GM23338 (cell line): ENCODE results near the gene SYT17. TPM values are rescaled to one million over a fixed set of nuclear protein-coding genes. Genes with fewer than 3 reads are reported as not detected.

Experiments
- ATAC-seq: fragments of 200-7000 bp; cut with Tn5 transposase; 3 replicates; pipeline ENCODE4 v1.9.1; 2020
- DNase-seq: peaks from one replicate; pipeline ENCODE4 v3.0.0-alpha.2; 2015; ENCODE audit warnings: low spot score
- H2AFZ ChIP-seq: fragments of 200-600 bp; sonication (generic); 2 replicates; pipeline ENCODE4 v1.8.0; 2016; ENCODE audit warnings: antibody characterized with exemption, mild to moderate bottlenecking, moderate library complexity
- H3F3A ChIP-seq: fragments of 200-600 bp; sonication (generic); replicated peaks from 2 replicates; pipeline ENCODE4 v1.8.0; 2017; ENCODE audit warnings: antibody characterized with exemption, mixed run types, low read depth
- H3K27ac ChIP-seq: fragments of 200-600 bp; sonication (generic); 2 replicates; pipeline ENCODE4 v1.6.1; 2016; ENCODE audit warnings: low read depth
- H3K27me3 ChIP-seq: fragments of 200-600 bp; sonication (generic); 2 replicates; pipeline ENCODE4 v1.8.0; 2016; ENCODE audit warnings: mild to moderate bottlenecking, mixed run types, moderate library complexity; ENCODE audit not compliant: insufficient read depth
- H3K36me3 ChIP-seq: fragments of 200-600 bp; sonication (generic); 2 replicates; pipeline ENCODE4 v1.8.0; 2016; ENCODE audit warnings: mild to moderate bottlenecking; ENCODE audit not compliant: insufficient read depth
- H3K4me1 ChIP-seq: fragments of 200-600 bp; sonication (generic); 2 replicates; pipeline ENCODE4 v1.8.0; 2016; ENCODE audit warnings: mild to moderate bottlenecking, moderate library complexity; ENCODE audit not compliant: insufficient read depth
- H3K4me2 ChIP-seq: fragments of 200-600 bp; sonication (generic); 2 replicates; pipeline ENCODE4 v1.7.1; 2017; ENCODE audit warnings: mixed run types
- H3K4me3 ChIP-seq: fragments of 200-600 bp; sonication (generic); 2 replicates; pipeline ENCODE4 v1.6.1; 2016; ENCODE audit warnings: mixed run types
- H3K79me2 ChIP-seq: fragments of 200-600 bp; sonication (generic); replicated peaks from 2 replicates; pipeline ENCODE4 v1.8.0; 2017; ENCODE audit warnings: mild to moderate bottlenecking; ENCODE audit not compliant: insufficient read depth
- H3K9me2 ChIP-seq: fragments of 200-600 bp; sonication (generic); 2 replicates; pipeline ENCODE4 v1.8.0; 2017; ENCODE audit not compliant: insufficient read depth
- H4K20me1 ChIP-seq: fragments of 200-600 bp; sonication (generic); replicated peaks from 2 replicates; pipeline ENCODE4 v1.8.0; 2017; ENCODE audit warnings: mild to moderate bottlenecking; ENCODE audit not compliant: insufficient read depth
- H3K27ac Mint-ChIP-seq: 2 replicates; pipeline ENCODE4 v1.8.0; 2020; ENCODE audit warnings: inconsistent platforms, mild to moderate bottlenecking, moderate library complexity, mixed read lengths
- H3K27me3 Mint-ChIP-seq: 3 replicates; pipeline ENCODE4 v1.8.0; 2022; ENCODE audit warnings: low read depth, mild to moderate bottlenecking, moderate library complexity, mixed read lengths, inconsistent platforms; ENCODE audit not compliant: insufficient read depth, poor library complexity
- H3K36me3 Mint-ChIP-seq: 3 replicates; pipeline ENCODE4 v1.8.0; 2021; ENCODE audit warnings: low read depth, mild to moderate bottlenecking, inconsistent platforms, moderate library complexity, mixed read lengths
- H3K4me1 Mint-ChIP-seq: 3 replicates; pipeline ENCODE4 v1.8.0; 2020; ENCODE audit warnings: mild to moderate bottlenecking, inconsistent platforms, mixed read lengths
- H3K4me3 Mint-ChIP-seq: 3 replicates; pipeline ENCODE4 v1.8.0; 2021; ENCODE audit warnings: moderate library complexity, mild to moderate bottlenecking, inconsistent platforms, mixed read lengths
- H3K9me3 Mint-ChIP-seq: 3 replicates; pipeline ENCODE4 v1.8.0; 2020; ENCODE audit warnings: moderate library complexity, mild to moderate bottlenecking, inconsistent platforms, mixed read lengths
- CREB1 ChIP-seq: fragments of 250-450 bp; sonication (Bioruptor Pico); IDR thresholded peaks from 2 replicates; pipeline ENCODE4 v1.5.0; 2020; ENCODE audit warnings: low read depth, mild to moderate bottlenecking, moderate library complexity
- CTCF ChIP-seq, 2 experiments: fragments of 200-600 bp in 1 of 2; sonication (generic) in 1 of 2; conservative IDR thresholded peaks; 2 replicates each; pipeline versions ENCODE4 v1.5.1 to v1.6.1; 2016 to 2017; ENCODE audit warnings: antibody characterized with exemption in 2 of 2, low read depth in 2 of 2, mild to moderate bottlenecking in 2 of 2, moderate library complexity in 1 of 2
- EZH2phosphoT487 ChIP-seq: fragments of 200-600 bp; sonication (generic); IDR thresholded peaks from one replicate; pipeline ENCODE4 v1.8.1; 2018; ENCODE audit warnings: antibody characterized with exemption; ENCODE audit not compliant: unreplicated experiment
- JUNB ChIP-seq: IDR thresholded peaks from one replicate; pipeline ENCODE4 v1.6.1; 2016; ENCODE audit warnings: antibody characterized with exemption; ENCODE audit not compliant: unreplicated experiment
- NANOG ChIP-seq: IDR thresholded peaks from 2 replicates; pipeline ENCODE4 v1.6.1; 2016; ENCODE audit warnings: antibody characterized with exemption, borderline replicate concordance
- POLR2AphosphoS5 ChIP-seq: IDR thresholded peaks from 2 replicates; pipeline ENCODE4 v1.6.1; 2016; ENCODE audit warnings: antibody characterized with exemption, low read depth
- REST ChIP-seq: IDR thresholded peaks from one replicate; pipeline ENCODE4 v1.6.1; 2018; ENCODE audit warnings: antibody characterized with exemption; ENCODE audit not compliant: unreplicated experiment
- STAT1 ChIP-seq: IDR thresholded peaks from one replicate; pipeline ENCODE4 v1.6.1; 2016; ENCODE audit warnings: antibody characterized with exemption; ENCODE audit not compliant: unreplicated experiment
- ZNF114 ChIP-seq: fragments of 250-450 bp; sonication (Bioruptor Pico); IDR thresholded peaks from 2 replicates; pipeline ENCODE4 v1.5.0; 2020; ENCODE audit warnings: mild to moderate bottlenecking, moderate library complexity
- ZNF331 ChIP-seq: fragments of 250-450 bp; sonication (Bioruptor Pico); IDR thresholded peaks from 2 replicates; pipeline ENCODE4 v1.5.0; 2020; ENCODE audit warnings: low read depth, mild to moderate bottlenecking, moderate library complexity
- ZNF462 ChIP-seq: fragments of 250-450 bp; sonication (Bioruptor Pico); IDR thresholded peaks from 2 replicates; pipeline ENCODE4 v1.5.0; 2020; ENCODE audit warnings: mild to moderate bottlenecking, moderate library complexity
- polyA plus RNA-seq: library from polyadenylated mRNA; unstranded; fragments of >200 nt; fragmentation: Nextera tagmentation; extraction: Ambion mirVana; gene quantifications from 2 replicates; pipeline ENCODE4 v1.2.1, GENCODE V29; 2016
- total RNA-seq: library from RNA; depleted of rRNA; stranded (reverse); fragments of >200 nt; shearing (Covaris generic); gene quantifications from 2 replicates; pipeline ENCODE4 v1.2.3, GENCODE V29; 2014

Gene SYT17
- total and polyA plus RNA-seq, 2 experiments from 2014 or later = 5.3 to 9.5 TPM

GRCh38 chr16:19283637-19284036 is 115.6 kb downstream of the SYT17 start:
- Histone ChIP-seq H3K4me3 (no peak overlapping the region), H3K4me2 (no peak overlapping the region), H3F3A (no peaks in the 10 kb centered on the region), H3K27me3 (no peaks in the 10 kb centered on the region), H3K4me1 (peaks cover 22% of the 10 kb centered on the region), H2AFZ (peak overlapping the region; percentile 69), H3K79me2 (no peaks in the 10 kb centered on the region), H3K9me2 (0 out of 2 replicates have a peak, but pooled peaks cover 4% of the 10 kb centered on the region), H3K36me3 (no peaks in the 10 kb centered on the region), H3K27ac (no peak overlapping the region), H4K20me1 (no peaks in the 10 kb centered on the region)
- peaks cover 15% of the 10 kb centered on the region for H3K9me3 Mint-ChIP-seq
- TF ChIP-seq REST = no peak
- no peak for TF ChIP-seq ZNF462
- TF ChIP-seq POLR2AphosphoS5 = no peak
- TF ChIP-seq STAT1 = no peak
- TF ChIP-seq CTCF (conservative IDR thresholded peaks at IDR 0.05; ENCODE audit: low read depth in 2 of 2) = no peak
- no peak for TF ChIP-seq NANOG
- TF ChIP-seq EZH2phosphoT487 = no peak
- no peak for TF ChIP-seq JUNB
- TF ChIP-seq ZNF114 (CRISPR knock-in tag) = no peak
- no peak for TF ChIP-seq CREB1 (CRISPR knock-in tag)
- no peak for TF ChIP-seq ZNF331 (CRISPR knock-in tag)
- H3K27ac Mint-ChIP-seq = peak overlapping the region; percentile 14; the same call in 1 of the 2 replicates
- peaks cover 24% of the 10 kb centered on the region for H3K4me1 Mint-ChIP-seq
- no peak for ATAC-seq
- 0 out of 3 replicates have a peak, but pooled peaks cover 4% of the 10 kb centered on the region for H3K36me3 Mint-ChIP-seq
- no peaks in the 10 kb centered on the region for H3K27me3 Mint-ChIP-seq
- no peak overlapping the region for H3K4me3 Mint-ChIP-seq
- DNase-seq = no peak
